C4-2B (cell line): Measurements from ENCODE around the gene L3MBTL4.

Experiments used
- CTCF ChIP-seq: fragments of 450-650 bp; conservative IDR thresholded peaks from 2 replicates; pipeline ENCODE4 v1.5.1; 2017; ENCODE audit warnings: mild to moderate bottlenecking
- ZFX ChIP-seq: fragments of 450-650 bp; IDR thresholded peaks from 2 replicates; pipeline ENCODE4 v1.6.1; 2017

GRCh38 chr18:5944448-5944847, 470.3 kb downstream of the L3MBTL4 start:
- TF ChIP-seq CTCF = no peak
- TF ChIP-seq ZFX = no peak
